ENCODE measurements around the gene EDNRA.

- no peak for TF ChIP-seq CTCF (conservative IDR thresholded peaks at IDR 0.05)
- no peak for TF ChIP-seq EZH2 (IDR thresholded peaks at IDR 0.05; ENCODE audit: low read depth)
These were observed 3.5 kb upstream of the EDNRA start for GRCh38 chr4:147477439-147477838.
